GM12801 (cell line): ENCODE results near the gene MACROD1.

Source experiments
- TF ChIP-seq, protein P1 (sequence below): IDR thresholded peaks from one replicate; pipeline ENCODE4 v1.5.1; 2011; ENCODE audit warnings: control low read depth; ENCODE audit not compliant: insufficient read length; ENCODE audit errors: extremely low read depth

The MACROD1 gene

GRCh38 chr11:63986932-63987513 lies 178.9 kb downstream of the MACROD1 start:
- TF ChIP-seq, protein P1, sequence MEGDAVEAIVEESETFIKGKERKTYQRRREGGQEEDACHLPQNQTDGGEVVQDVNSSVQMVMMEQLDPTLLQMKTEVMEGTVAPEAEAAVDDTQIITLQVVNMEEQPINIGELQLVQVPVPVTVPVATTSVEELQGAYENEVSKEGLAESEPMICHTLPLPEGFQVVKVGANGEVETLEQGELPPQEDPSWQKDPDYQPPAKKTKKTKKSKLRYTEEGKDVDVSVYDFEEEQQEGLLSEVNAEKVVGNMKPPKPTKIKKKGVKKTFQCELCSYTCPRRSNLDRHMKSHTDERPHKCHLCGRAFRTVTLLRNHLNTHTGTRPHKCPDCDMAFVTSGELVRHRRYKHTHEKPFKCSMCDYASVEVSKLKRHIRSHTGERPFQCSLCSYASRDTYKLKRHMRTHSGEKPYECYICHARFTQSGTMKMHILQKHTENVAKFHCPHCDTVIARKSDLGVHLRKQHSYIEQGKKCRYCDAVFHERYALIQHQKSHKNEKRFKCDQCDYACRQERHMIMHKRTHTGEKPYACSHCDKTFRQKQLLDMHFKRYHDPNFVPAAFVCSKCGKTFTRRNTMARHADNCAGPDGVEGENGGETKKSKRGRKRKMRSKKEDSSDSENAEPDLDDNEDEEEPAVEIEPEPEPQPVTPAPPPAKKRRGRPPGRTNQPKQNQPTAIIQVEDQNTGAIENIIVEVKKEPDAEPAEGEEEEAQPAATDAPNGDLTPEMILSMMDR: no peak

GRCh38 chr11:63986156-63986931 lies 179.6 kb downstream of the MACROD1 start, which contains the start of gene OTUB1:
OTUB1 (plus strand) TSS chr11:63986438; CDS start chr11:63986457, 19 bp downstream.
- TF ChIP-seq, protein P1: no peak

DNA sequence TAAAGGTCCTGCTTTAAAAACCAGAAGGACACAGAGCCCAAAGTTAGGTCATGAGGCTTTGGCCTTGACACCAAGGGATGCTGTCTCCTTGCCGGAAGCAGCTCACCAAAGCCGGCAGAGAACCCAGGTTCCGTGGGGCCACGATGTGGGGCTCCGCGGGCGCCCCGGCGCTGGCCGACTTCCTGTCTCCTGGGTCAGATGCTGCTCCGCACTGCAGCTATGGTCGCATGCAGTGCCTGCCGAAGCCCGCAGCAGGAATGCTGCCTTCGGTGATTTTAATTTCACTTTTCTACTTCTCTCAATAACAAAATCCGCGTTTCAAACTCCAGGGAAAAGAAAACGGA lies 180.1 kb downstream of the MACROD1 start:
- TF ChIP-seq, protein P1: no peak

- TF ChIP-seq, protein P1: no peak
Measured at GRCh38 chr11:63979426-63979825, 186.5 kb downstream of the MACROD1 start.

DNA sequence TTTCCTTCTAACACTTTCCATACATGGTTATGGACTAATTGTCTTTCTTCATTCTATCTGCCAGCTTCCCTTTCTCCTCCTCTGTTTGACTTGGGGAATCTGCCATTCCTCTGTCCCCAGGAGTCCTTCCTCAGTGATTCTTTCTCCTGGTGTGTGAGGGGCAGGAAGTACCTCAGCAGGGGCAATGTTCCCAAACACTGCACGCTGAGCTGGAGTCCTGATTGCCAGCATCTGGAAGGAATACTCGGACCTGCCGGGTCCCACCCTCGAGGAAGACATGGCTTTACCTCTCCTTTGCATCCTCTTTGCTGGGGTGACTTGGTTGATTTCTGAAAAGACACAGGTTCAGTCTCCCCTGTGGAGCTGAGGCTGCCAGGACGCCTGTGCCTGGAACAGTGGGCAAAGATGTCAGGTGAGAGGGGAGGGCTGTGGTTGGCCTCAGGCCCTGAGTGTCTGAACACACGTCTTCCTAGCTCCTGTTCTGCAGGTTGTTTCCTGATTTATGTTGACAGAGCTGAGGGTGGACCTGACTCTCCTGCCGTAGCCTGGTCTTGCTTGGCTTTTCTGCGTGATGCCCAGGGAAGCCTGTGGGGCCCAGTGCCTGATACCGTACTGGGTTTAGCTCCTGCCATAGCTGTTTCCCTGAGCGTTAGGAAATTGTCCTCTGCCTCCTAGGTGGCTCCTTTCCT lies 187.2 kb downstream of the MACROD1 start:
- TF ChIP-seq, protein P1: no peak

GRCh38 chr11:63974259-63975143 lies 191.4 kb downstream of the MACROD1 start, which contains the start of gene COX8A:
COX8A (plus strand) TSS chr11:63974620; CDS start chr11:63974681, 61 bp downstream.
- TF ChIP-seq, protein P1: no peak

DNA sequence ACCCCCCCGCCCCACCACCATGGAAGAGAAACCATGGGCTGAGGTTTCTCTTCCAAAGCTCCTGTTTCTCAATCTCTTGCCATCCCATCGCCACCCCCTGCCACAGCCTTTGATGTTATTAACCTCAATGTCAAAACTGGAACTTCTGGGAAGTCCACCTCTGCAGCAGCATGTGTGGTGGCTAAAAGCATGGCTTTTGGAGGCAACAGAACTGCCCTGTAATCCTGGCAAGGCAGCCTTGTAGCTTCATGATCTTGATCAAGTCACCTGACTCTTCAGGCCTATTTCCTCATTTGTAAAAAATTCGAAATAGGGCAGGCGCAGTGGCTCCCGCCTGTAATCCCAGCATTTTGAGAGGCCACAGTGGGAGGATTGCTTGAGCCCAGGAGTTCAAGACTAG lies 195.0 kb downstream of the MACROD1 start:
- TF ChIP-seq, protein P1: no peak
